ENCODE measurements around the gene TBC1D1. TPM values are rescaled to one million over a fixed set of nuclear protein-coding genes. Genes with fewer than 3 reads are reported as not detected.
A peak's percentile ranks its signal among the peaks of the same experiment; 100 is the strongest.

The TBC1D1 gene
- total and polyA plus RNA-seq, 12 donors = 85.4 to 153 (median 106) TPM

- 55 to 68% methylated on average over 11 of the region's 11 CpGs for WGBS, 2 donors
- no peak overlapping the region for H3K4me3 ChIP-seq
- intact Hi-C loops (cut with DNase I) = loop anchor here in 9 of 10 donors (2.0 to 10.0 kb wide), 10 partner anchors 111 to 604 kb away; partner anchors contain the start of gene TLR10 (in 2 of the 9)
- ATAC-seq (peak; percentile 39 to 90 (median 63)), DNase-seq (peak; percentile 48 to 78)
- no peaks in the 10 kb centered on the region for H3K9me3 ChIP-seq
- no peaks in the 10 kb centered on the region for H3K27me3 ChIP-seq
- TF ChIP-seq CTCF (IDR thresholded peaks at IDR 0.05) = no peak
- H3K4me1 ChIP-seq = peaks cover 2 to 68% (median 21%) of the 10 kb centered on the region in 9 donors
- H3K36me3 ChIP-seq = no peaks in the 10 kb centered on the region
- H3K27ac ChIP-seq = peak overlapping the region in 6 of 10 donors; percentile 50 to 79 (median 60)
These were observed 286.9 kb downstream of the TBC1D1 start for GRCh38 chr4:38177641-38178391.

- Histone ChIP-seq H3K36me3 (no peaks in the 10 kb centered on the region), H3K27ac (peak overlapping the region in 2 of 10 donors; percentile 50 to 79), H3K9me3 (no peaks in the 10 kb centered on the region), H3K4me1 (peaks cover 2 to 65% (median 21%) of the 10 kb centered on the region in 9 donors), H3K4me3 (no peak overlapping the region), H3K27me3 (no peaks in the 10 kb centered on the region)
- WGBS, 2 donors = 66 to 67% methylated on average over 8 of the region's 8 CpGs
- TF ChIP-seq CTCF (IDR thresholded peaks at IDR 0.05) = no peak
- ATAC-seq = no peak
- intact Hi-C loops (cut with DNase I) = loop anchor here in 9 of 10 donors (2.0 to 10.0 kb wide), 10 partner anchors 111 to 604 kb away; partner anchors contain the start of gene TLR10 (in 2 of the 9)
- no peak for DNase-seq
These were observed 287.6 kb downstream of the TBC1D1 start for GRCh38 chr4:38178392-38178995.

GRCh38 chr4:38179690-38180377 is 288.9 kb downstream of the TBC1D1 start:
- ATAC-seq = peak; percentile 32 to 76 (median 61)
- Histone ChIP-seq H3K27ac (peak overlapping the region in 1 of 10 donors; percentile 1), H3K27me3 (no peaks in the 10 kb centered on the region), H3K36me3 (no peaks in the 10 kb centered on the region), H3K9me3 (no peaks in the 10 kb centered on the region), H3K4me3 (no peak overlapping the region), H3K4me1 (peaks cover 2 to 53% (median 21%) of the 10 kb centered on the region in 9 donors)
- DNase-seq = peak; percentile 49 to 71
- intact Hi-C loops (cut with DNase I) = loop anchor here (1.0 to 10.0 kb wide), 14 partner anchors 113 to 602 kb away; partner anchors contain the start of gene TLR10 (in 2 of the 10)
- TF ChIP-seq CTCF (IDR thresholded peaks at IDR 0.05) = peak; percentile 89 to 97 (median 94)
- WGBS, 2 donors = 55 to 57% methylated on average over 6 of the region's 6 CpGs

GRCh38 chr4:38180456-38180855 is 289.6 kb downstream of the TBC1D1 start:
- no peak for TF ChIP-seq CTCF (IDR thresholded peaks at IDR 0.05)
- intact Hi-C loops (cut with DNase I) = loop anchor here in 7 of 10 donors (2.0 to 5.0 kb wide), 6 partner anchors 137 to 552 kb away; no protein-coding TSS in a partner anchor
- Histone ChIP-seq H3K9me3 (no peaks in the 10 kb centered on the region), H3K27me3 (no peaks in the 10 kb centered on the region), H3K4me3 (no peak overlapping the region), H3K4me1 (peaks cover 2 to 48% (median 21%) of the 10 kb centered on the region in 9 donors), H3K27ac (no peak overlapping the region), H3K36me3 (no peaks in the 10 kb centered on the region)
- WGBS, 2 donors = 62 to 69% methylated on average over 2 of the region's 2 CpGs
- no peak for DNase-seq
- no peak for ATAC-seq
